Activated T-helper 1 cell treated with anti-CD3 and anti-CD28 coated beads, Interleukin-12 subunit alpha, Interleukin-12 subunit beta, Interleukin-2, Interleukin-4 antibody, amounts not matched to agents 30 ng/mL and 10 ng/mL and 1 ng/mL, durations not matched to agents 14 hours and 24 hours and 36 hours (primary cell): ENCODE results near the gene ZNF609. TPM values are rescaled to one million over a fixed set of nuclear protein-coding genes. Genes with fewer than 3 reads are reported as not detected.

Source experiments
- DNase-seq: peaks from one replicate; pipeline ENCODE4 v3.0.0; 2021; ENCODE audit warnings: low spot score
- H3K27ac Mint-ChIP-seq: one replicate; pipeline ENCODE4 v1.8.0; 2021; ENCODE audit warnings: mild to moderate bottlenecking, mixed read lengths
- H3K27me3 Mint-ChIP-seq: one replicate; pipeline ENCODE4 v1.8.0; 2022; ENCODE audit warnings: mild to moderate bottlenecking, moderate library complexity, mixed read lengths; ENCODE audit not compliant: insufficient read depth
- H3K36me3 Mint-ChIP-seq: one replicate; pipeline ENCODE4 v1.8.0; 2021; ENCODE audit warnings: low read depth, mixed read lengths
- H3K4me1 Mint-ChIP-seq: one replicate; pipeline ENCODE4 v1.8.0; 2021; ENCODE audit warnings: low read depth, mixed read lengths
- H3K4me3 Mint-ChIP-seq: one replicate; pipeline ENCODE4 v1.8.0; 2021; ENCODE audit warnings: mild to moderate bottlenecking, moderate library complexity, mixed read lengths
- H3K9me3 Mint-ChIP-seq: one replicate; pipeline ENCODE4 v1.8.0; 2021; ENCODE audit warnings: mixed read lengths
- intact Hi-C: fragments of 100-400 bp; cut with micrococcal nuclease; formaldehyde crosslinking; loops from one replicate; pipeline ENCODE4 v1.15.1; 2024
- total RNA-seq: library from RNA; stranded (reverse); gene quantifications from 2 replicates; pipeline ENCODE4 v1.2.3, GENCODE V29; 2022

The ZNF609 gene
- total RNA-seq, 1 donor from 2014 or later, result 65.4 TPM

- Mint-ChIP-seq H3K36me3 (peaks cover 31% of the 10 kb centered on the region), H3K4me1 (peaks cover 49% of the 10 kb centered on the region), H3K27me3 (no peaks in the 10 kb centered on the region), H3K4me3 (peak overlapping the region; percentile 74), H3K27ac (peak overlapping the region; percentile 94), H3K9me3 (no peaks in the 10 kb centered on the region)
- DNase-seq, result no peak
- intact Hi-C loops, result loop anchor here (1.0 to 5.0 kb wide), 8 partner anchors 14 to 448 kb away; partner anchors contain the start of gene TRIP4
Measured at GRCh38 chr15:64443747-64444621, 16.4 kb upstream of the ZNF609 start.

- Mint-ChIP-seq H3K27ac (peak overlapping the region; percentile 94), H3K36me3 (peaks cover 28% of the 10 kb centered on the region), H3K27me3 (no peaks in the 10 kb centered on the region), H3K4me3 (peak overlapping the region; percentile 74), H3K9me3 (no peaks in the 10 kb centered on the region), H3K4me1 (peaks cover 49% of the 10 kb centered on the region)
- no peak for DNase-seq
- intact Hi-C loops, result loop anchor here (1.0 to 5.0 kb wide), 8 partner anchors 15 to 447 kb away; partner anchors contain the start of gene TRIP4
Measured at GRCh38 chr15:64444836-64445235, 15.5 kb upstream of the ZNF609 start.

GRCh38 chr15:64447536-64448315 is 12.7 kb upstream of the ZNF609 start:
- no peak for DNase-seq
- Mint-ChIP-seq H3K36me3 (peaks cover 21% of the 10 kb centered on the region), H3K27ac (peak overlapping the region; percentile 38), H3K4me3 (no peak overlapping the region), H3K4me1 (peaks cover 43% of the 10 kb centered on the region), H3K27me3 (no peaks in the 10 kb centered on the region), H3K9me3 (no peaks in the 10 kb centered on the region)
- intact Hi-C loops, result no loop called here

GRCh38 chr15:64452988-64453688 is 7.2 kb upstream of the ZNF609 start:
- no peak overlapping the region for H3K27ac Mint-ChIP-seq
- no peak overlapping the region for H3K4me3 Mint-ChIP-seq
- H3K4me1 Mint-ChIP-seq, result peaks cover 34% of the 10 kb centered on the region
- no peaks in the 10 kb centered on the region for H3K9me3 Mint-ChIP-seq
- H3K27me3 Mint-ChIP-seq, result no peaks in the 10 kb centered on the region
- H3K36me3 Mint-ChIP-seq, result peaks cover 23% of the 10 kb centered on the region
- intact Hi-C loops, result no loop called here
- DNase-seq, result no peak

GRCh38 chr15:64453689-64454037 is 6.7 kb upstream of the ZNF609 start:
- DNase-seq, result no peak
- H3K9me3 Mint-ChIP-seq, result no peaks in the 10 kb centered on the region
- peaks cover 29% of the 10 kb centered on the region for H3K4me1 Mint-ChIP-seq

GRCh38 chr15:64454282-64454681 is 6.1 kb upstream of the ZNF609 start:
- no peak for DNase-seq
- intact Hi-C loops, result no loop called here
- Mint-ChIP-seq H3K27me3 (no peaks in the 10 kb centered on the region), H3K27ac (no peak overlapping the region), H3K4me1 (peaks cover 29% of the 10 kb centered on the region), H3K36me3 (peaks cover 19% of the 10 kb centered on the region), H3K4me3 (no peak overlapping the region), H3K9me3 (no peaks in the 10 kb centered on the region)

More at GRCh38 chr15:64453689-64454037, 6.7 kb upstream of the ZNF609 start:
- no peak overlapping the region for H3K4me3 Mint-ChIP-seq
- intact Hi-C loops, result no loop called here
- H3K27ac Mint-ChIP-seq, result no peak overlapping the region
- no peaks in the 10 kb centered on the region for H3K27me3 Mint-ChIP-seq
- H3K36me3 Mint-ChIP-seq, result peaks cover 19% of the 10 kb centered on the region

GRCh38 chr15:64455961-64456371 is 4.4 kb upstream of the ZNF609 start:
- peak overlapping the region; percentile 79 for H3K27ac Mint-ChIP-seq
- intact Hi-C loops, result no loop called here
- peaks cover 19% of the 10 kb centered on the region for H3K36me3 Mint-ChIP-seq
- H3K9me3 Mint-ChIP-seq, result no peaks in the 10 kb centered on the region
- no peak overlapping the region for H3K4me3 Mint-ChIP-seq
- peaks cover 1% of the 10 kb centered on the region for H3K27me3 Mint-ChIP-seq
- H3K4me1 Mint-ChIP-seq, result peaks cover 35% of the 10 kb centered on the region
- no peak for DNase-seq

GRCh38 chr15:64456634-64457108 is 3.7 kb upstream of the ZNF609 start:
- no peak for DNase-seq
- intact Hi-C loops, result no loop called here
- Mint-ChIP-seq H3K36me3 (peaks cover 24% of the 10 kb centered on the region), H3K4me3 (no peak overlapping the region), H3K27ac (peak overlapping the region; percentile 46), H3K4me1 (peaks cover 40% of the 10 kb centered on the region), H3K9me3 (no peaks in the 10 kb centered on the region), H3K27me3 (peaks cover 1% of the 10 kb centered on the region)

GRCh38 chr15:64459066-64459781 is 1.2 kb upstream of the ZNF609 start:
- no peak for DNase-seq
- intact Hi-C loops, result no loop called here
- Mint-ChIP-seq H3K27me3 (peaks cover 1% of the 10 kb centered on the region), H3K36me3 (peaks cover 23% of the 10 kb centered on the region), H3K4me1 (peaks cover 60% of the 10 kb centered on the region), H3K27ac (peak overlapping the region; percentile 70), H3K9me3 (no peaks in the 10 kb centered on the region), H3K4me3 (peak overlapping the region; percentile 80)

GRCh38 chr15:64460724-64461720 is 644 bp downstream of the ZNF609 start:
- intact Hi-C loops, result loop anchor here (1.0 to 10.0 kb wide), 11 partner anchors 17 to 956 kb away; partner anchors contain the start of genes CIAO2A, SNX1, TRIP4 and USP3
- Mint-ChIP-seq H3K4me1 (peaks cover 66% of the 10 kb centered on the region), H3K36me3 (peaks cover 24% of the 10 kb centered on the region), H3K27ac (peak overlapping the region; percentile 86), H3K9me3 (no peaks in the 10 kb centered on the region), H3K27me3 (peaks cover 1% of the 10 kb centered on the region), H3K4me3 (peak overlapping the region; percentile 88)
- peak; percentile 26 for DNase-seq

GRCh38 chr15:64461721-64462162 is 1.4 kb downstream of the ZNF609 start:
- Mint-ChIP-seq H3K27ac (peak overlapping the region; percentile 86), H3K36me3 (peaks cover 22% of the 10 kb centered on the region), H3K9me3 (no peaks in the 10 kb centered on the region), H3K4me1 (peaks cover 65% of the 10 kb centered on the region), H3K4me3 (peak overlapping the region; percentile 88), H3K27me3 (peaks cover 1% of the 10 kb centered on the region)
- intact Hi-C loops, result loop anchor here (1.0 to 10.0 kb wide), 10 partner anchors 17 to 957 kb away; partner anchors contain the start of genes CIAO2A, SNX1, TRIP4 and USP3
- peak; percentile 12 for DNase-seq
